Keratinocyte (primary cell): ENCODE data around the gene TATDN2. TPM values are rescaled to one million over a fixed set of nuclear protein-coding genes. Genes with fewer than 3 reads are reported as not detected.

ENCODE experiments used
- DNase-seq: peaks from one replicate; pipeline ENCODE4 v3.0.0-alpha.2; 2011; ENCODE audit warnings: low read depth, missing footprints, low spot score
- FAIRE-seq: peaks from 2 replicates; lab custom pipeline; 2011; peaks lifted over from hg19 to GRCh38; lab: Jason Lieb, UNC
- H2AFZ ChIP-seq: 2 replicates; pipeline ENCODE4 v1.6.0; 2012; ENCODE audit warnings: low read length, control low read depth, inconsistent platforms; ENCODE audit not compliant: control insufficient read depth
- H3K27ac ChIP-seq: 2 replicates; pipeline ENCODE4 v1.5.1; 2011; ENCODE audit warnings: low read length; ENCODE audit not compliant: control insufficient read depth, insufficient read depth
- H3K27me3 ChIP-seq: 3 replicates; pipeline ENCODE4 v1.6.0; 2011; ENCODE audit warnings: low read length; ENCODE audit not compliant: control insufficient read depth, insufficient read depth; ENCODE audit errors: extremely low read depth
- H3K36me3 ChIP-seq, 2 experiments: 2 replicates in 1 of 2; 3 replicates in 1 of 2; pipeline ENCODE4 v1.5.1; 2011; ENCODE audit warnings: low read length in 2 of 2, mild to moderate bottlenecking in 1 of 2; ENCODE audit not compliant: control insufficient read depth in 2 of 2, insufficient read depth in 2 of 2; ENCODE audit errors: extremely low read depth in 1 of 2
- H3K4me1 ChIP-seq: 3 replicates; pipeline ENCODE4 v1.5.1; 2011; ENCODE audit warnings: low read length; ENCODE audit not compliant: control insufficient read depth, insufficient read depth; ENCODE audit errors: extremely low read depth
- H3K4me2 ChIP-seq: 3 replicates; pipeline ENCODE4 v1.6.0; 2011; ENCODE audit warnings: low read depth, low read length; ENCODE audit not compliant: control insufficient read depth, insufficient read depth; ENCODE audit errors: extremely low read depth
- H3K4me3 ChIP-seq, 3 experiments: fragments of 200-600 bp in 1 of 3; sonication (generic) in 1 of 3; 2 replicates in 2 of 3; 3 replicates in 1 of 3; pipeline ENCODE4 v1.5.1; 2011 to 2016; ENCODE audit warnings: low read length in 3 of 3, mild to moderate bottlenecking in 3 of 3, control low read depth in 2 of 3, inconsistent platforms in 1 of 3, low read depth in 1 of 3, mixed read lengths in 1 of 3, mixed run types in 1 of 3, moderate library complexity in 1 of 3; ENCODE audit not compliant: control insufficient read depth in 2 of 3, insufficient read depth in 2 of 3; ENCODE audit errors: extremely low read depth in 1 of 3
- H3K79me2 ChIP-seq: 2 replicates; pipeline ENCODE4 v1.6.0; 2012; ENCODE audit warnings: low read length; ENCODE audit not compliant: control insufficient read depth, insufficient read depth
- H3K9ac ChIP-seq: 3 replicates; pipeline ENCODE4 v1.6.0; 2011; ENCODE audit warnings: low read length; ENCODE audit not compliant: control insufficient read depth, insufficient read depth; ENCODE audit errors: extremely low read depth
- H3K9me1 ChIP-seq: 3 replicates; pipeline ENCODE4 v1.6.0; 2011; ENCODE audit warnings: low read length; ENCODE audit not compliant: control insufficient read depth, insufficient read depth; ENCODE audit errors: extremely low read depth
- H3K9me3 ChIP-seq: 2 replicates; pipeline ENCODE4 v1.5.1; 2012; ENCODE audit warnings: low read depth, low read length; ENCODE audit not compliant: control insufficient read depth
- H4K20me1 ChIP-seq: 3 replicates; pipeline ENCODE4 v1.6.0; 2011; ENCODE audit warnings: low read length; ENCODE audit not compliant: control insufficient read depth, insufficient read depth; ENCODE audit errors: extremely low read depth
- CTCF ChIP-seq, 3 experiments: IDR thresholded peaks in 1 of 3; conservative IDR thresholded peaks in 1 of 3; optimal IDR thresholded peaks in 1 of 3; 2 replicates in 2 of 3; 3 replicates in 1 of 3; pipeline versions ENCODE3 to v1.5.1; 2011; ENCODE audit warnings: low read length in 3 of 3, mild to moderate bottlenecking in 3 of 3, moderate library complexity in 2 of 3, control low read depth in 1 of 3, inconsistent platforms in 1 of 3; ENCODE audit not compliant: insufficient read depth in 2 of 3; ENCODE audit errors: extremely low read depth in 1 of 3
- EZH2 ChIP-seq: IDR thresholded peaks from one replicate; pipeline ENCODE4 v1.6.1; 2012; ENCODE audit warnings: inconsistent platforms, mild to moderate bottlenecking, low read length, moderate library complexity
- dilution Hi-C: fragments of 300-500 bp; cut with MboI; formaldehyde crosslinking; loops from one replicate; pipeline ENCODE4 v1.7.0; 2020; ENCODE audit warnings: low sequenced_read_pairs; ENCODE audit not compliant: extremely low pct_ligation_motif_present
- polyA plus RNA-seq, 5 experiments: library from polyadenylated mRNA; depleted of rRNA in 3 of 5; stranded (reverse) in 3 of 5; stranded (forward) in 1 of 5; unstranded in 1 of 5; fragments of >200 nt; gene quantifications; 1 replicate in 1 of 5; 2 replicates in 3 of 5; 3 replicates in 1 of 5; pipeline versions ENCODE4 v1.2.1 to v1.2.3, GENCODE V29; 2011 to 2012; ENCODE audit warnings: missing spikeins in 2 of 5, low read depth in 1 of 5, low replicate concordance in 1 of 5

Gene TATDN2
- polyA plus RNA-seq, 1 donor (not counting 4 experiments of a cell fraction or from before 2014, with no cell fraction given), result 13.8 TPM

- no peak overlapping the region for H3K4me2 ChIP-seq
- TF ChIP-seq EZH2, result no peak
- TF ChIP-seq CTCF (optimal IDR thresholded peaks at IDR 0.05 in 1 of 3, IDR thresholded peaks at IDR 0.05 in 1 of 3, conservative IDR thresholded peaks at IDR 0.05 in 1 of 3; ENCODE audit: extremely low read depth in 1 of 3, insufficient read depth in 2 of 3, low read length in 3 of 3), result no peak
- DNase-seq (no peak), FAIRE-seq (no peak)
- no peaks in the 10 kb centered on the region for H4K20me1 ChIP-seq
- no peak overlapping the region for H3K9ac ChIP-seq
- peaks cover 0 to 4% of the 10 kb centered on the region in 2 experiments for H3K36me3 ChIP-seq
- H3K27ac ChIP-seq, result no peak overlapping the region
- no peaks in the 10 kb centered on the region for H3K79me2 ChIP-seq
- no peak overlapping the region for H3K4me3 ChIP-seq
- no peak overlapping the region for H2AFZ ChIP-seq
- no peaks in the 10 kb centered on the region for H3K27me3 ChIP-seq
- H3K4me1 ChIP-seq, result peaks cover 4% of the 10 kb centered on the region
- H3K9me3 ChIP-seq, result no peaks in the 10 kb centered on the region
- H3K9me1 ChIP-seq, result no peaks in the 10 kb centered on the region
- dilution Hi-C loops, result no loop called here
Measured at GRCh38 chr3:10229576-10229975, 18.7 kb upstream of the TATDN2 start.

GRCh38 chr3:10232137-10232536 is 16.1 kb upstream of the TATDN2 start:
- Histone ChIP-seq H3K9ac (no peak overlapping the region), H3K9me3 (no peaks in the 10 kb centered on the region), H3K4me1 (no peaks in the 10 kb centered on the region), H3K27ac (no peak overlapping the region), H3K36me3 (peaks cover 0 to 4% of the 10 kb centered on the region in 2 experiments), H3K27me3 (no peaks in the 10 kb centered on the region), H3K9me1 (no peaks in the 10 kb centered on the region), H3K4me3 (no peak overlapping the region), H3K79me2 (no peaks in the 10 kb centered on the region), H3K4me2 (no peak overlapping the region), H2AFZ (no peak overlapping the region), H4K20me1 (no peaks in the 10 kb centered on the region)
- DNase-seq (no peak), FAIRE-seq (no peak)
- no peak for TF ChIP-seq EZH2
- no peak for TF ChIP-seq CTCF (optimal IDR thresholded peaks at IDR 0.05 in 1 of 3, IDR thresholded peaks at IDR 0.05 in 1 of 3, conservative IDR thresholded peaks at IDR 0.05 in 1 of 3; ENCODE audit: extremely low read depth in 1 of 3, insufficient read depth in 2 of 3, low read length in 3 of 3)
- dilution Hi-C loops, result no loop called here
